ENCODE measurements around the gene MICA.
A peak's percentile ranks its signal among the peaks of the same experiment; 100 is the strongest.

The MICA gene

GRCh38 chr6:31375699-31376098 lies 27.7 kb upstream of the MICA start:
- H3K4me1 ChIP-seq (ENCODE audit: control insufficient read depth, insufficient read depth, low read length), result no peaks in the 10 kb centered on the region
- POLR2A ChIA-PET, result no interaction called here
- H3K27ac ChIP-seq (ENCODE audit: extremely low read depth, low read depth, low read length), result no peak overlapping the region
- TF ChIP-seq SCRT1 (tag by site-specific recombination; IDR thresholded peaks at IDR 0.05; ENCODE audit: borderline replicate concordance), result no peak
- TF ChIP-seq, protein P1, sequence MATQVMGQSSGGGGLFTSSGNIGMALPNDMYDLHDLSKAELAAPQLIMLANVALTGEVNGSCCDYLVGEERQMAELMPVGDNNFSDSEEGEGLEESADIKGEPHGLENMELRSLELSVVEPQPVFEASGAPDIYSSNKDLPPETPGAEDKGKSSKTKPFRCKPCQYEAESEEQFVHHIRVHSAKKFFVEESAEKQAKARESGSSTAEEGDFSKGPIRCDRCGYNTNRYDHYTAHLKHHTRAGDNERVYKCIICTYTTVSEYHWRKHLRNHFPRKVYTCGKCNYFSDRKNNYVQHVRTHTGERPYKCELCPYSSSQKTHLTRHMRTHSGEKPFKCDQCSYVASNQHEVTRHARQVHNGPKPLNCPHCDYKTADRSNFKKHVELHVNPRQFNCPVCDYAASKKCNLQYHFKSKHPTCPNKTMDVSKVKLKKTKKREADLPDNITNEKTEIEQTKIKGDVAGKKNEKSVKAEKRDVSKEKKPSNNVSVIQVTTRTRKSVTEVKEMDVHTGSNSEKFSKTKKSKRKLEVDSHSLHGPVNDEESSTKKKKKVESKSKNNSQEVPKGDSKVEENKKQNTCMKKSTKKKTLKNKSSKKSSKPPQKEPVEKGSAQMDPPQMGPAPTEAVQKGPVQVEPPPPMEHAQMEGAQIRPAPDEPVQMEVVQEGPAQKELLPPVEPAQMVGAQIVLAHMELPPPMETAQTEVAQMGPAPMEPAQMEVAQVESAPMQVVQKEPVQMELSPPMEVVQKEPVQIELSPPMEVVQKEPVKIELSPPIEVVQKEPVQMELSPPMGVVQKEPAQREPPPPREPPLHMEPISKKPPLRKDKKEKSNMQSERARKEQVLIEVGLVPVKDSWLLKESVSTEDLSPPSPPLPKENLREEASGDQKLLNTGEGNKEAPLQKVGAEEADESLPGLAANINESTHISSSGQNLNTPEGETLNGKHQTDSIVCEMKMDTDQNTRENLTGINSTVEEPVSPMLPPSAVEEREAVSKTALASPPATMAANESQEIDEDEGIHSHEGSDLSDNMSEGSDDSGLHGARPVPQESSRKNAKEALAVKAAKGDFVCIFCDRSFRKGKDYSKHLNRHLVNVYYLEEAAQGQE (tag by site-specific recombination; IDR thresholded peaks at IDR 0.05), result peak; percentile 48; the same call in 1 of the 2 replicates
- no peak overlapping the region for H3K4me3 ChIP-seq (ENCODE audit: low read depth, low read length)
- CTCF ChIA-PET, result interaction anchor here (0.5 to 4.9 kb wide), 8 partner anchors 9 to 469 kb away, joined by 3 to 42 read pairs (median 6); no protein-coding TSS in a partner anchor
- no peaks in the 10 kb centered on the region for H3K9me3 ChIP-seq (ENCODE audit: control insufficient read depth, insufficient read depth, low read depth, low read length)
- no peaks in the 10 kb centered on the region for H3K36me3 ChIP-seq (ENCODE audit: control insufficient read depth in 2 of 2, insufficient read depth in 1 of 2, low read length in 2 of 2)

GRCh38 chr6:31377029-31377428 lies 26.4 kb upstream of the MICA start:
- H3K4me3 ChIP-seq (ENCODE audit: low read depth, low read length), result no peak overlapping the region
- H3K36me3 ChIP-seq (ENCODE audit: control insufficient read depth in 2 of 2, insufficient read depth in 1 of 2, low read length in 2 of 2), result no peaks in the 10 kb centered on the region
- ChIA-PET CTCF (interaction anchor here (0.5 to 4.9 kb wide), 6 partner anchors 10 to 250 kb away, joined by 3 to 42 read pairs (median 4); no protein-coding TSS in a partner anchor), POLR2A (interaction anchor here (0.7 to 1.2 kb wide), 2 partner anchors 84 to 180 kb away, joined by 3 to 4 read pairs; no protein-coding TSS in a partner anchor)
- H3K27ac ChIP-seq (ENCODE audit: extremely low read depth, low read depth, low read length), result no peak overlapping the region
- TF ChIP-seq PRDM1 (tag by site-specific recombination; IDR thresholded peaks at IDR 0.05), result no peak
- TF ChIP-seq OSR2 (tag by site-specific recombination; IDR thresholded peaks at IDR 0.05), result no peak
- TF ChIP-seq KLF10 (tag by site-specific recombination; IDR thresholded peaks at IDR 0.05), result no peak
- TF ChIP-seq, protein P2, sequence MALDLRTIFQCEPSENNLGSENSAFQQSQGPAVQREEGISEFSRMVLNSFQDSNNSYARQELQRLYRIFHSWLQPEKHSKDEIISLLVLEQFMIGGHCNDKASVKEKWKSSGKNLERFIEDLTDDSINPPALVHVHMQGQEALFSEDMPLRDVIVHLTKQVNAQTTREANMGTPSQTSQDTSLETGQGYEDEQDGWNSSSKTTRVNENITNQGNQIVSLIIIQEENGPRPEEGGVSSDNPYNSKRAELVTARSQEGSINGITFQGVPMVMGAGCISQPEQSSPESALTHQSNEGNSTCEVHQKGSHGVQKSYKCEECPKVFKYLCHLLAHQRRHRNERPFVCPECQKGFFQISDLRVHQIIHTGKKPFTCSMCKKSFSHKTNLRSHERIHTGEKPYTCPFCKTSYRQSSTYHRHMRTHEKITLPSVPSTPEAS (tag by site-specific recombination; IDR thresholded peaks at IDR 0.05), result no peak
- TF ChIP-seq ZNF660 (tag by site-specific recombination; IDR thresholded peaks at IDR 0.05), result no peak
- TF ChIP-seq TRIM28 (IDR thresholded peaks at IDR 0.05; ENCODE audit: borderline replicate concordance, low read length), result no peak
- no peak for TF ChIP-seq ZNF768 (tag by site-specific recombination; IDR thresholded peaks at IDR 0.05)
- H3K9me3 ChIP-seq (ENCODE audit: control insufficient read depth, insufficient read depth, low read depth, low read length), result no peaks in the 10 kb centered on the region
- H3K4me1 ChIP-seq (ENCODE audit: control insufficient read depth, insufficient read depth, low read length), result no peaks in the 10 kb centered on the region

DNA sequence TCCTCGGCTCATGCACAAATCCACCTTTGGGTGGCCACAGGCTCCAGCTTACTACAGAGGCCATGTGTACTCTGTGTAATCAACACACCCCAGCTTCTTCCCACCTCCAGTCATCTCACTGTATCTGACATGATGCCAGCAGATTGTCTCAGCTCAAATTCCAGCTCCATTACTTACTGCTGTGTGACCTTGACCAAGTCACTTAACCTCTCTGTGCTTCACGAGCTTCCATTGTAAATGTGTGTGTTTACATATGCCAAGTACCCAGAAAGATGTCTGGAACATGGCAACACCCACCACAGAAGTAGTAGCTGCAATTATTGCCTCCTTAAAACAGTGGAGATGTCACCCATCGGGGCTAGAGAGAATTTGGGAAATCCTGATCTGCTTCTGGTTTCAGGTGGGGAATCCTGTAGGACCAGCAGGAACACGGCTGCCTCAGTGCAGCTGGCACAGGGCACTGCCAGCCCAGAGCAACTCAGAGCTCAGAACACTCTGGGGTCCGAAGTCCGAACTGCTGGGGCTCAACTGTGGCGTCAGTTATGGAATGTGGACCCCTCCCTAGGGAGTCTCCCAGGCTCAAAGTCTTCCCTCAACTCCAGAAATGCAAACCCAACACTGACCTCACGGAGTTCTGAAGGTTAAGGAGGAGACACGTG lies 25.2 kb upstream of the MICA start:
- POLR2A ChIA-PET, result no interaction called here
- CTCF ChIA-PET, result interaction anchor here (0.6 to 4.9 kb wide), 6 partner anchors 11 to 181 kb away, joined by 3 to 42 read pairs (median 4); no protein-coding TSS in a partner anchor
- Histone ChIP-seq H3K4me3 (ENCODE audit: low read depth, low read length) (no peak overlapping the region), H3K36me3 (ENCODE audit: control insufficient read depth in 2 of 2, insufficient read depth in 1 of 2, low read length in 2 of 2) (no peaks in the 10 kb centered on the region), H3K9me3 (ENCODE audit: control insufficient read depth, insufficient read depth, low read depth, low read length) (no peaks in the 10 kb centered on the region), H3K27ac (ENCODE audit: extremely low read depth, low read depth, low read length) (no peak overlapping the region), H3K4me1 (ENCODE audit: control insufficient read depth, insufficient read depth, low read length) (no peaks in the 10 kb centered on the region)
- TF ChIP-seq ZNF621 (tag by site-specific recombination; IDR thresholded peaks at IDR 0.05) (no peak), ZNF580 (tag by site-specific recombination; IDR thresholded peaks at IDR 0.05) (0 out of 2 replicates have a peak, but pooled peaks have one; percentile 47), CTCF (tag by site-specific recombination; IDR thresholded peaks at IDR 0.05) (no peak), ZNF768 (tag by site-specific recombination; IDR thresholded peaks at IDR 0.05) (peak; percentile 88)
